GM13977 (cell line): ENCODE data around the gene SH3BP1.

Experiments used
- DNase-seq: peaks from one replicate; pipeline ENCODE4 v3.0.0; 2012; ENCODE audit warnings: low spot score
- in situ Hi-C: fragments of 300-500 bp; cut with MboI; formaldehyde crosslinking; loops from one replicate; pipeline ENCODE4 v1.12.0; 2022; ENCODE audit warnings: low sequenced_read_pairs, low pct_unique_long_range_greater_than_20kb, mixed read lengths, inconsistent platforms; ENCODE audit not compliant: unreplicated experiment
- TF ChIP-seq, protein P1 (sequence below): IDR thresholded peaks from 2 replicates; pipeline ENCODE4 v1.5.1; 2012; ENCODE audit warnings: mild to moderate bottlenecking, control low read depth; ENCODE audit not compliant: insufficient read depth; ENCODE audit errors: extremely low read depth, missing control alignments

Gene SH3BP1

DNA sequence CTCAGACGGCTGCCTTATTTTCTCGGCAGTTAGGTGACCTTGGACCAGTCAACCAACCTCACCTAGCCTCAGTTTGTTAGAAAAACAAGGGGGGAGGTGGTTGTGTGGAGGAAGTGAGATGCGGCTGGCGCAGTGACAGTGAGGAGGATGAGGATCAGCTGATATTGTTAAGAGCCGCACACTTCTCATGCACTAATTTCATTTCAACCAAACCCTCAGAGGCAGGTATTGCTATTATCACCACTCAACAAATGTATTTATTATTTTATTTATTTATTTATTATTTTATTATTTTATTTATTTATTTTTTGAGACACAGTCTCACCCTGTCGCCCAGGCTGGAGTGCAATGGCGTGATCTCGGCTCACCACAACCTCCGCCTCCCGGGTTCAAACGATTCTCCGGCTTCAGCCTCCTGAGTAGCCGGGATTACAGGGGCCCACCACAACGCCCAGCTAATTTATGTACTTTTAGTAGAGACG lies 38.1 kb downstream of the SH3BP1 start:
- in situ Hi-C loops = loop anchor here (10.0 kb wide), 1 partner anchor 53 kb away; no protein-coding TSS in a partner anchor
- TF ChIP-seq, protein P1, sequence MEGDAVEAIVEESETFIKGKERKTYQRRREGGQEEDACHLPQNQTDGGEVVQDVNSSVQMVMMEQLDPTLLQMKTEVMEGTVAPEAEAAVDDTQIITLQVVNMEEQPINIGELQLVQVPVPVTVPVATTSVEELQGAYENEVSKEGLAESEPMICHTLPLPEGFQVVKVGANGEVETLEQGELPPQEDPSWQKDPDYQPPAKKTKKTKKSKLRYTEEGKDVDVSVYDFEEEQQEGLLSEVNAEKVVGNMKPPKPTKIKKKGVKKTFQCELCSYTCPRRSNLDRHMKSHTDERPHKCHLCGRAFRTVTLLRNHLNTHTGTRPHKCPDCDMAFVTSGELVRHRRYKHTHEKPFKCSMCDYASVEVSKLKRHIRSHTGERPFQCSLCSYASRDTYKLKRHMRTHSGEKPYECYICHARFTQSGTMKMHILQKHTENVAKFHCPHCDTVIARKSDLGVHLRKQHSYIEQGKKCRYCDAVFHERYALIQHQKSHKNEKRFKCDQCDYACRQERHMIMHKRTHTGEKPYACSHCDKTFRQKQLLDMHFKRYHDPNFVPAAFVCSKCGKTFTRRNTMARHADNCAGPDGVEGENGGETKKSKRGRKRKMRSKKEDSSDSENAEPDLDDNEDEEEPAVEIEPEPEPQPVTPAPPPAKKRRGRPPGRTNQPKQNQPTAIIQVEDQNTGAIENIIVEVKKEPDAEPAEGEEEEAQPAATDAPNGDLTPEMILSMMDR = no peak

DNA sequence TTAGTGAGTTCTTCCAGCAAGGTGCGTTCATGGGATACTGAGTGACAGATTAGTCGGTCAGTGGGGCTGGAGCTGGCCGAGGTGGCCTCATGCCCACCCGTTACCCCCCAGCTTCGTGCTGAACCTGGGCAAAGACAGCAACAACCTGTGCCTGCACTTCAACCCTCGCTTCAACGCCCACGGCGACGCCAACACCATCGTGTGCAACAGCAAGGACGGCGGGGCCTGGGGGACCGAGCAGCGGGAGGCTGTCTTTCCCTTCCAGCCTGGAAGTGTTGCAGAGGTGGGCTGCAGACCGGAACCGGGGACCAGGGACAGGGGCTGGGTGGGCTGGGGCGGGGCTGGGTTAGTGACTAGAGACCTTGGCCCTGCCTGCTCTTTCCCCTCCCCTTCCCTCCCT lies 38.9 kb downstream of the SH3BP1 start:
- in situ Hi-C loops = loop anchor here (10.0 kb wide), 1 partner anchor 54 kb away; no protein-coding TSS in a partner anchor
- DNase-seq = no peak
- TF ChIP-seq, protein P1 = no peak

More for the DNA sequence above, 38.1 kb downstream of the SH3BP1 start:
- no peak for DNase-seq

DNA sequence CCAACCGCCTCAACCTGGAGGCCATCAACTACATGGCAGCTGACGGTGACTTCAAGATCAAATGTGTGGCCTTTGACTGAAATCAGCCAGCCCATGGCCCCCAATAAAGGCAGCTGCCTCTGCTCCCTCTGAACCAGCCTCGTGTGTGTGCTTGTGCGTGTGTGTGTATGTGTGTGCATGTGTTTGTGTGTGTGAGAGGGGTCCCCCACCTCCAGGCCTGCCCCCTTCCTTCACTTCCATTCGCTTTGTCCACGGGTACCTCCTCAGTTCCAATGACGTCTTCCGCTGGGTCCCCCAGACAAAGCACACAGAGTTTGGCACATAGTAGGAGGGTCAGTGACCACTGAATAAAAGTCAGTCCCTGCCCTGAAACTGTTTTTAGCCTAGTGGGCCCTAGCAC lies 40.2 kb downstream of the SH3BP1 start:
- no peak for DNase-seq
- in situ Hi-C loops = loop anchor here (10.0 kb wide), 1 partner anchor 55 kb away; no protein-coding TSS in a partner anchor
- TF ChIP-seq, protein P1 = no peak

DNA sequence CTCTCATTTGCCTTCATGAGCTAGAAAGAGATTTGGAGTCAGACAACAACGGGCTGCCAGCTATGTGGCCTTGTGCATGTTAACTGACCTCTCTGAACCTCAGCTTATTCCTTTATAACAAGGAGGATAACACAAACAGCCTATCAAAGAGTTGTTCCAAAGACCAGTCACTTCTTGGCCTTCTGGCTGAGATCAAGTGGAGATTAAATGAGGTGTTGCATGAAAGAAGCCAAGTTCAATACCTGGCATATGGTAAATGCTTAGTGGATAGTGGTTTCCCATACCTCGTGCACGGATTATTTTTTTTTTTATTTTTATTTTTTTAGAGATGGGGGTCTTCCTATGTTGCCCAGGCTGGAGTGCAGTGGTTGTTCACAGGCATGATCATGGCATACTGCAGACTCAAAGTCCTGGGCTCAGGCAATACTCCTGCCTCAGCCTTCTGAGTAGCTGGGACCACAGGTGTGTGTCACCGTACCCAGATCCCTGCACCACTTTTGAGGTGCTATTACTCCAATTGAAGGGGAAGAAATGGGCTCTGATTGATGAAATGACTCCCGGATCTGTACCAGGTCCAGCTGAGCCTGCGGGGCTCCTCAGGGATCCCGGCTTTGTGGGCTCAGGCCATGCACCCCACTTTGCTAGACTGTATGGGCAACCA lies 40.9 kb downstream of the SH3BP1 start:
- TF ChIP-seq, protein P1 = no peak
- no peak for DNase-seq
- in situ Hi-C loops = no loop called here

DNA sequence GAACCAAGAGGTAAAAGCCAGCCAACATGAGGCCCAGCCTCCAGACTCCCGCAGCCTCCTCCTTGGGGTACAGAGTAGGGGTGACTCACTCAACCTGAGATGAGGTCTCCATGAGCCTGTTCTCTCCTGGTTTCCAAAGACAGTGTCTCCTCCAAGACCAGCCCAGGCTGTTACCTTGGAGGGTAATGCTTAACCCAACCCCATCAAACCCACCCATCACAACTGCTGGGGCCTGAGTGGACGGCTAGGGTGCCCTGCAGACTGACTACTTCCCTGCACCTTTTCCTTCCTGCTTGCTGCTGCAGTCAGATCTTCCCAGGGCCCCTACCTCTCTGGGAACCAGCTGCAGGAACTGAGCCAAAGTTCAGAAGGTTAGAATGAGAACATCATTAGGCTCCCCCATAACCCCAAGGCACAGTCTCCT lies 41.5 kb downstream of the SH3BP1 start:
- in situ Hi-C loops = no loop called here
- no peak for DNase-seq
- TF ChIP-seq, protein P1 = no peak

DNA sequence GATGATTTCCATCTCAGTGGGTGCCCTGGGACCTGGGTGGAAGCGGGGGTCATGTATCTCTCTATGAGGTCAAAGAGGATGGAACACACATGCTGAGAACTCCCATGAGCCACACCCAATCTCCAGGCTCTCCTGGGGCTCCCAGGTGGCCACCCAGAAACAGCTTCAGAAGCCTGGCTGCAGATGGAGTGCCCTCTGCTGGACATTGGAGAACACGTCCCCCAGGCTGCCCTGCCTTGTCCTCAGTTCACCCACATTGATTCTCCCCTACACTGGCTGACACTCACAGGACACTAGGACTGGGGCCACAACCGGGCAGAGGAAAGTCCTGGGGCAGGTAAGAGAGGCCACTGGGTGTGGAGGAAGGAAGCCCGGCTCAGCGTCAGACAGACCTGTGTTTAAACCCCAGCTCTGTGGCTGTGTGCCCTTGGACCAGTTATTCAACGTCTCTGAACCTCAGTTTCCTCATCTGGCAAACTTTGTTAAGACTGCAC lies 42.1 kb downstream of the SH3BP1 start:
- in situ Hi-C loops = no loop called here
- peak; percentile 79 for DNase-seq
- TF ChIP-seq, protein P1 = peak; percentile 89
